HEK293T (cell line): ENCODE measurements around the gene BDNF.
A peak's percentile ranks its signal among the peaks of the same experiment; 100 is the strongest.

Experiments used
- CTCF ChIA-PET: fragments of 350-600 bp; formaldehyde crosslinking; extraction: SDS; loops from one replicate; lab custom pipeline; 2021; ENCODE audit warnings: antibody characterized with exemption, inconsistent platforms; lab: Yijun Ruan, JAX
- POLR2A ChIA-PET: fragments of 350-600 bp; formaldehyde crosslinking; extraction: SDS; loops from one replicate; lab custom pipeline; 2020; ENCODE audit warnings: antibody characterized with exemption, inconsistent platforms; lab: Yijun Ruan, JAX
- DNase-seq: peaks from one replicate; pipeline ENCODE4 v3.0.0; 2012; ENCODE audit warnings: mixed read lengths; ENCODE audit errors: extremely low spot score
- ARNT ChIP-seq: fragments of 450-650 bp; IDR thresholded peaks from 2 replicates; pipeline ENCODE4 v1.6.1; 2017; ENCODE audit warnings: mild to moderate bottlenecking
- BHLHE40 ChIP-seq: fragments of 450-650 bp; IDR thresholded peaks from 2 replicates; pipeline ENCODE4 v1.6.1; 2016; ENCODE audit warnings: mild to moderate bottlenecking, moderate library complexity, borderline replicate concordance
- CTBP1 ChIP-seq: fragments of 450-650 bp; IDR thresholded peaks from 2 replicates; pipeline ENCODE4 v1.6.1; 2016; ENCODE audit warnings: borderline replicate concordance
- ELF4 ChIP-seq: fragments of 450-650 bp; IDR thresholded peaks from 2 replicates; pipeline ENCODE4 v1.6.1; 2017; ENCODE audit warnings: antibody characterized with exemption
- FOXA1 ChIP-seq: fragments of 450-650 bp; IDR thresholded peaks from 2 replicates; pipeline ENCODE4 v1.6.1; 2016; ENCODE audit warnings: mild to moderate bottlenecking
- FOXK2 ChIP-seq: fragments of 450-650 bp; IDR thresholded peaks from 2 replicates; pipeline ENCODE4 v1.6.1; 2016; ENCODE audit warnings: mild to moderate bottlenecking
- FOXM1 ChIP-seq: fragments of 450-650 bp; IDR thresholded peaks from 2 replicates; pipeline ENCODE4 v1.6.1; 2017; ENCODE audit warnings: mild to moderate bottlenecking, borderline replicate concordance
- HDGF ChIP-seq: fragments of 450-650 bp; IDR thresholded peaks from 2 replicates; pipeline ENCODE4 v1.6.1; 2017; ENCODE audit warnings: antibody characterized with exemption, borderline replicate concordance
- L3MBTL2 ChIP-seq: fragments of 450-650 bp; conservative IDR thresholded peaks from 2 replicates; pipeline ENCODE4 v1.6.1; 2016; ENCODE audit warnings: mild to moderate bottlenecking
- LEF1 ChIP-seq: fragments of 450-650 bp; IDR thresholded peaks from 2 replicates; pipeline ENCODE4 v1.6.1; 2017; ENCODE audit warnings: mild to moderate bottlenecking, borderline replicate concordance
- NFRKB ChIP-seq: fragments of 450-650 bp; IDR thresholded peaks from 2 replicates; pipeline ENCODE4 v1.6.1; 2016; ENCODE audit warnings: mild to moderate bottlenecking, moderate library complexity
- PKNOX1 ChIP-seq: fragments of 450-650 bp; IDR thresholded peaks from 2 replicates; pipeline ENCODE4 v1.6.1; 2016
- SP1 ChIP-seq: fragments of 450-650 bp; IDR thresholded peaks from 2 replicates; pipeline ENCODE4 v1.6.1; 2017
- SUZ12 ChIP-seq: fragments of 450-650 bp; IDR thresholded peaks from 2 replicates; pipeline ENCODE4 v1.6.1; 2016; ENCODE audit warnings: mild to moderate bottlenecking
- TARDBP ChIP-seq: fragments of 450-650 bp; IDR thresholded peaks from 2 replicates; pipeline ENCODE4 v1.6.1; 2016
- ZNF384 ChIP-seq: fragments of 450-650 bp; IDR thresholded peaks from 2 replicates; pipeline ENCODE4 v1.6.1; 2016

The BDNF gene

GRCh38 chr11:27711725-27712124, 11.5 kb upstream of the BDNF start:
- ChIA-PET CTCF (no interaction called here), POLR2A (no interaction called here)
- no peak for DNase-seq
- TF ChIP-seq ZNF384 (no peak), SP1 (no peak), HDGF (no peak)

- POLR2A ChIA-PET: no interaction called here
- CTCF ChIA-PET: no interaction called here
- TF ChIP-seq NFRKB (no peak), ZNF384 (no peak), BHLHE40 (no peak), TARDBP (no peak), FOXK2 (no peak), ELF4 (no peak), SUZ12 (no peak)
- no peak for DNase-seq
These were observed 10.3 kb upstream of the BDNF start for GRCh38 chr11:27710536-27710935.

DNA sequence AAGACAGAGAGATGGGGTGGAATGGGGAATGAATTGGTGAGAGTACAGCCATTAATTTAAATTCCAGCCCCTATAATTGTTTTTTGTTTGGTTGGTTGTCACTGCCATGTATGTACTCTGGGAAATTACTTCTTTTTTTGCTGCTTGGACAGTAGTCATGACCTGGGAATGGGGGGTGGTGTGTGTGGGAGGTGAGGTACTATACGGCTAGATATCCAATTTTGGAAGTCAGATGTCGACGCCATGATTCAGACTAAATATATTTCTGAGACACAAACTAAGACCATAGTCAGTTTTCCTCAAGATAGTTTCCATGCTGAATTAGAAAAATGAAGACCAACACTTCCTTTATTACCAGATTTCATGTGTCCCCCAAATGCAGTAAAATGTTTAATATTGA, 7.4 kb upstream of the BDNF start:
- CTCF ChIA-PET: no interaction called here
- POLR2A ChIA-PET: no interaction called here
- TF ChIP-seq CTBP1: no peak
- TF ChIP-seq ARNT: no peak
- no peak for TF ChIP-seq SP1
- no peak for TF ChIP-seq FOXA1
- no peak for TF ChIP-seq TARDBP
- no peak for TF ChIP-seq L3MBTL2
- no peak for TF ChIP-seq HDGF
- no peak for TF ChIP-seq FOXK2
- TF ChIP-seq PKNOX1: no peak
- TF ChIP-seq FOXM1: no peak
- TF ChIP-seq NFRKB: no peak
- TF ChIP-seq BHLHE40: no peak
- no peak for TF ChIP-seq LEF1
- TF ChIP-seq ZNF384: no peak
- no peak for TF ChIP-seq ELF4
- TF ChIP-seq SUZ12: no peak
- DNase-seq: no peak

DNA sequence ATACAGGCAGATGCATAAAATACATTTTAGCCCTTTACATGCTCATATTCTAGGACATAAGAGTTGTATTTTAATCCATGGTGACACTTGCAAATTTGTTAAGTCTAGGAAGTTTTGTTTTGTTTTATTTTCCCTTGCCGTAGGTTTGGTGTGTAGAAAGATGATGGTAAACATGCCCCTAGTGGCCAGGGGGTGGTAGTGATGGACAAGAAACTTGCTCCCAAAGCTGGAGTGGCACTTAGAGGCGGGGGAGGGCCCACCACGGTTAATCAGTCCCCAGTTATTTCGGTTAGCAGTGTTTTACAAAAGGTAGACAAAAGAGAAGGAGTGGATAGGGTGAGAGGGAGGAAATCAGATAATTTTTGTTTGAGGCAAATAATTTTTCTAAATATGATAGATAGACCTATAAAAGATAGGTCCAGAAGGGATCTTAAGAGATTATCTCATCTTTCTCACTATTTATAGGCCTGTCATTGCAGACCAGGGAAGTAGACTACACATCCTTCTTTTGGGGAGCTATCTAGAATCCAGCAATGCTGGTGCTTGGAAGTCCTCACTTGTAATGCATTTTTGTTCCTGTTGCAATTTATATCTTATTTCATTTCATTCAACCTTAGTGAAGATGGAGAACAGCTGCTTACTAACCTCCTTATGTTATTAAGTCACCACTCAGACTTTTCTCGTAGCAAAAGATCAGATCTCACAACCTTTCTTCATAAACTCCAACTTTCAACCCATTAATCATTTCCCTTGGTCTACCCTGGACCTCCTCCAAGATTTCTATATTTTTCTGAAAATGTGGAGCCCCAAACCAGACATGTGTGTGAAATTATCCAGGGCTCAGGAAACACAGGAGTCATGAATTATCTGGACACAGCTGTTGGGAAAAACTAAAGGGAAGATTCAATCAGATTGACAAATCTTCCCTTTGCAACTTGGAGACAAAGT, 5.9 kb upstream of the BDNF start:
- POLR2A ChIA-PET: no interaction called here
- TF ChIP-seq PKNOX1: peak; percentile 45; the same call in 1 of the 2 replicates
- TF ChIP-seq HDGF: no peak
- no peak for TF ChIP-seq LEF1
- DNase-seq: peak; percentile 59
- CTCF ChIA-PET: interaction anchor here (2.2 kb wide), 1 partner anchor 12 kb away, joined by 13 read pairs; no protein-coding TSS in a partner anchor

- CTCF ChIA-PET: interaction anchor here (1.2 kb wide), 1 partner anchor 136 kb away, joined by 3 read pairs; no protein-coding TSS in a partner anchor
- TF ChIP-seq LEF1 (no peak), TARDBP (no peak), FOXM1 (no peak)
- no peak for DNase-seq
These were observed 3.2 kb upstream of the BDNF start for GRCh38 chr11:27703481-27703880.

DNA sequence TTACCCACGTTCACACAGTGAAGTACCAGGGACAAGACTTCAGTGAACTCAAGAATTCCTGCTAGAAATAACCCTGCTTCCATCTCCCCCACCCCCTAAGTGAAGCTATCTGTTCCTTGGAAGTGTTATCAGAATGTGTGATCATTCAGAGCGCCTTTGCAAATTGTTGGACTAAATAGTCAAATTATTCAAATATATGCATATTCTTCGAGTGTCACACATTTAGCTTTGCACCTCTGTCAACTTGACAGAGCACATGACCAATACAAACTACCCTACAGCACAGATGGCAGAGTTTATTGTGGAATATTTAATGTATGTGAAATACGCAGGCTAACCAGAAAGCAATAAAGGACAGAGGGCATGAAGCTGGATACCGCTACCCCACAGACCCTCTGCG, 2.6 kb upstream of the BDNF start:
- no peak for TF ChIP-seq FOXA1
- no peak for TF ChIP-seq PKNOX1
- TF ChIP-seq TARDBP: no peak
- no peak for TF ChIP-seq ELF4
- no peak for TF ChIP-seq FOXM1
- TF ChIP-seq SUZ12: no peak
- no peak for TF ChIP-seq HDGF
- TF ChIP-seq L3MBTL2: no peak
- no peak for TF ChIP-seq LEF1
- TF ChIP-seq NFRKB: no peak
- TF ChIP-seq SP1: no peak
- TF ChIP-seq ARNT: no peak
- no peak for TF ChIP-seq BHLHE40
- TF ChIP-seq CTBP1: no peak
- TF ChIP-seq ZNF384: no peak
- TF ChIP-seq FOXK2: no peak
- ChIA-PET CTCF (interaction anchor here (0.8 to 1.2 kb wide), 2 partner anchors 14 to 137 kb away, joined by 3 to 5 read pairs; no protein-coding TSS in a partner anchor), POLR2A (interaction anchor here (4.9 kb wide), 1 partner anchor 15 kb away, joined by 20 read pairs; no protein-coding TSS in a partner anchor)
- no peak for DNase-seq

More at GRCh38 chr11:27703481-27703880, 3.2 kb upstream of the BDNF start:
- POLR2A ChIA-PET: interaction anchor here (4.9 kb wide), 1 partner anchor 15 kb away, joined by 20 read pairs; no protein-coding TSS in a partner anchor
